Endodermal cell (in vitro differentiated cells): Measurements from ENCODE around the gene DOCK4. TPM values are rescaled to one million over a fixed set of nuclear protein-coding genes. Genes with fewer than 3 reads are reported as not detected.

Experiments used
- DNase-seq: peaks from one replicate; pipeline ENCODE4 v3.0.0-alpha.2; 2017
- H3K27ac ChIP-seq: 2 replicates; pipeline ENCODE4 v1.5.1; 2013; ENCODE audit warnings: mild to moderate bottlenecking, low read depth, low read length, moderate library complexity
- H3K27me3 ChIP-seq: 2 replicates; pipeline ENCODE4 v1.6.1; 2013; ENCODE audit warnings: mild to moderate bottlenecking, low read length, moderate library complexity; ENCODE audit not compliant: insufficient read depth, control insufficient read depth, poor library complexity, severe bottlenecking
- H3K36me3 ChIP-seq: 2 replicates; pipeline ENCODE4 v1.7.0; 2013; ENCODE audit warnings: mild to moderate bottlenecking, low read length, moderate library complexity; ENCODE audit not compliant: control insufficient read depth, insufficient read depth
- H3K4me1 ChIP-seq: one replicate; pipeline ENCODE4 v1.7.0; 2013; ENCODE audit warnings: low read length; ENCODE audit not compliant: control insufficient read depth, insufficient read depth
- H3K4me3 ChIP-seq: 2 replicates; pipeline ENCODE4 v1.5.1; 2013; ENCODE audit warnings: mild to moderate bottlenecking, low read length, moderate library complexity
- H3K9ac ChIP-seq: 2 replicates; pipeline ENCODE4 v1.6.1; 2013; ENCODE audit warnings: mild to moderate bottlenecking, low read length, moderate library complexity; ENCODE audit not compliant: poor library complexity, severe bottlenecking; ENCODE audit errors: extremely low read depth
- H3K9me3 ChIP-seq: 2 replicates; pipeline ENCODE4 v1.6.1; 2013; ENCODE audit warnings: mild to moderate bottlenecking, low read length, moderate library complexity; ENCODE audit not compliant: control insufficient read depth
- H3K27ac Mint-ChIP-seq: 2 replicates; pipeline ENCODE4 v1.8.0; 2020; ENCODE audit warnings: mixed read lengths
- H3K27me3 Mint-ChIP-seq: 2 replicates; pipeline ENCODE4 v1.8.0; 2021; ENCODE audit warnings: mild to moderate bottlenecking, mixed read lengths; ENCODE audit not compliant: insufficient read depth
- H3K36me3 Mint-ChIP-seq: 2 replicates; pipeline ENCODE4 v1.8.0; 2020; ENCODE audit warnings: low read depth, mixed read lengths
- H3K4me1 Mint-ChIP-seq: 2 replicates; pipeline ENCODE4 v1.8.0; 2020; ENCODE audit warnings: mixed read lengths
- H3K4me3 Mint-ChIP-seq: 2 replicates; pipeline ENCODE4 v1.8.0; 2020; ENCODE audit warnings: mild to moderate bottlenecking, moderate library complexity, mixed read lengths
- H3K9me3 Mint-ChIP-seq: 2 replicates; pipeline ENCODE4 v1.8.0; 2020; ENCODE audit warnings: mild to moderate bottlenecking, mixed read lengths
- WGBS, 2 experiments: methylation state at CpG; one replicate each; pipeline versions ENCODE4 v1.1.5 to v1.1.7; 2013; ENCODE audit warnings: missing lambda C conversion rate in 2 of 2, mixed read lengths in 1 of 2; ENCODE audit not compliant: insufficient coverage in 1 of 2, insufficient read length in 1 of 2; 5-methylcytosine and 5-hydroxymethylcytosine counted together
- total RNA-seq, 2 donors: library from RNA; stranded (reverse); fragmentation: NEBNext Ultra II Directional in 1 of 2; extraction: Animal tissue kit (Norgen Biotek cat#: 25700) in 1 of 2; gene quantifications; 2 replicates in 1 of 2; 3 replicates in 1 of 2; pipeline ENCODE4 v1.2.1, GENCODE V29; 2021
- TF ChIP-seq, protein P1 (sequence below): fragments of 200-600 bp; sonication (generic); conservative IDR thresholded peaks from 2 replicates; pipeline ENCODE4 v1.5.0; 2021; ENCODE audit warnings: antibody characterized with exemption, mild to moderate bottlenecking

The DOCK4 gene
- total RNA-seq, 2 donors from 2014 or later = 11.2 to 15.3 TPM

DNA sequence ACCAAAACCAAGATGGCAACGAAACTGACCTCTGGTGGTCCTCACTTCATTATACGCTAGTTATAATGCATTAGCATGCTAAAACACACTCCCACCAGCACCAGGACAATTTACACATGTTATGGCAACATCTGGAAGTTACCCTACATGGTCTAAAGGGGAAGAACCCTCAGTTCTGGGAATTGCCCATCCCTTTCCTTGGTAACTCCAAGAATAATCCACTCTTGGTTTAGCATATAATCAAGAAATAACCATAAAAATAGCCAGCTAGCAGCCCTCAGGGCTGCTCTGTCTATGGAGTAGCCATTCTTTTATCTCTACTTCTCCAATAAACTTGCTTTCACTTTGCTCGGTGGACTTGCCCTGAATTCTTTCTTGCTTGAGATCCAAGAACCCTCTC, 191.1 kb downstream of the DOCK4 start:
- Histone ChIP-seq H3K4me3 (no peak overlapping the region), H3K27ac (no peak overlapping the region), H3K27me3 (no peaks in the 10 kb centered on the region), H3K4me1 (peaks cover 5% of the 10 kb centered on the region), H3K9me3 (no peaks in the 10 kb centered on the region), H3K36me3 (no peaks in the 10 kb centered on the region), H3K9ac (no peak overlapping the region)
- Mint-ChIP-seq H3K36me3 (no peaks in the 10 kb centered on the region), H3K27ac (no peak overlapping the region), H3K4me1 (peaks cover 21% of the 10 kb centered on the region), H3K9me3 (no peaks in the 10 kb centered on the region), H3K27me3 (no peaks in the 10 kb centered on the region), H3K4me3 (no peak overlapping the region)
- TF ChIP-seq, protein P1, sequence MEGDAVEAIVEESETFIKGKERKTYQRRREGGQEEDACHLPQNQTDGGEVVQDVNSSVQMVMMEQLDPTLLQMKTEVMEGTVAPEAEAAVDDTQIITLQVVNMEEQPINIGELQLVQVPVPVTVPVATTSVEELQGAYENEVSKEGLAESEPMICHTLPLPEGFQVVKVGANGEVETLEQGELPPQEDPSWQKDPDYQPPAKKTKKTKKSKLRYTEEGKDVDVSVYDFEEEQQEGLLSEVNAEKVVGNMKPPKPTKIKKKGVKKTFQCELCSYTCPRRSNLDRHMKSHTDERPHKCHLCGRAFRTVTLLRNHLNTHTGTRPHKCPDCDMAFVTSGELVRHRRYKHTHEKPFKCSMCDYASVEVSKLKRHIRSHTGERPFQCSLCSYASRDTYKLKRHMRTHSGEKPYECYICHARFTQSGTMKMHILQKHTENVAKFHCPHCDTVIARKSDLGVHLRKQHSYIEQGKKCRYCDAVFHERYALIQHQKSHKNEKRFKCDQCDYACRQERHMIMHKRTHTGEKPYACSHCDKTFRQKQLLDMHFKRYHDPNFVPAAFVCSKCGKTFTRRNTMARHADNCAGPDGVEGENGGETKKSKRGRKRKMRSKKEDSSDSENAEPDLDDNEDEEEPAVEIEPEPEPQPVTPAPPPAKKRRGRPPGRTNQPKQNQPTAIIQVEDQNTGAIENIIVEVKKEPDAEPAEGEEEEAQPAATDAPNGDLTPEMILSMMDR = no peak
- DNase-seq = no peak
- WGBS, 2 experiments = 97% methylated on average over 3 of the region's 3 CpGs; no CpG with 5 or more reads in 1 of the 2 experiments

DNA sequence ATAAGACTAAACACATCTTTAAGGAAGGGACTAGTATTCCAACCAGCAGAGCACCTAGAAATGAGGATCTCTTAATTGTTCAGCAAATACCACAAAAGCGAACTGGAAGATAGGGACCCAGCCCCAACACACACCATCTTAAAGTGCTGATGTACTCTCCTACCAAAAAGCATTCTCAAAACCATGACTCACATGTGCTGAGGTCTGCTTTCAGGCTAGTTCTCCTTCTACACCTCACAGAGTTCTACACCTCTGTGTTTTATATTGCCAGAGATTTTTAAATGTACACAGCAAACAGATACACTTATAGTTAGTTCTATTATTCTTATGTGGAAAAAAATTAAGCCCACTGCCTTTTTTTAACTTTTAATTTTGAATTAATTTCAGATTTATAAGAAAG, 191.9 kb downstream of the DOCK4 start:
- H3K27ac Mint-ChIP-seq = no peak overlapping the region
- TF ChIP-seq, protein P1 = no peak
- H3K9me3 Mint-ChIP-seq = no peaks in the 10 kb centered on the region
- no peaks in the 10 kb centered on the region for H3K9me3 ChIP-seq
- no peak overlapping the region for H3K27ac ChIP-seq
- H3K4me3 ChIP-seq = no peak overlapping the region
- DNase-seq = no peak
- no peaks in the 10 kb centered on the region for H3K27me3 Mint-ChIP-seq
- no peaks in the 10 kb centered on the region for H3K27me3 ChIP-seq
- no peaks in the 10 kb centered on the region for H3K36me3 Mint-ChIP-seq
- H3K36me3 ChIP-seq = no peaks in the 10 kb centered on the region
- 93% methylated on average over 1 of the region's 1 CpG; no CpG with 5 or more reads in 1 of the 2 experiments for WGBS, 2 experiments
- H3K4me3 Mint-ChIP-seq = no peak overlapping the region
- no peak overlapping the region for H3K9ac ChIP-seq
- H3K4me1 Mint-ChIP-seq = peaks cover 14% of the 10 kb centered on the region
- peaks cover 5% of the 10 kb centered on the region for H3K4me1 ChIP-seq

DNA sequence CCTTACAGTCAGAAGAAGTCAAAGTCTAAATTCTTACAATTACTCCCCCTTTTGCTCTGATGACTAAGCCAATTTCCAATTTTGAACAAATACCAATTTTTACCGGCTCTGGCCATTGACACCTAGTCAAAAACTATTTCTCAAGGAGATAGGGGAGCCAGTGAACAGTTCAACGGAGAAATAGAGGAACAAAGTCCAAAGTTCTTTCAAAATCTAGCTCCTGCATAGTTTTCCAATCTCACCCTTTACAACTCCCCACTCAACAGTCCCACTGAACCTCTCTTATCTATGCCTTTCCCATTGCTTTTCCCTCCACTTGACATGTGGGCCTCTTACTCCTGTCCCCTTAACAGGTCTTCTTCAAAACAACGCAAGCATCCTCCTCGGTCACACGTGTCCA, 192.9 kb downstream of the DOCK4 start:
- no peaks in the 10 kb centered on the region for H3K36me3 ChIP-seq
- TF ChIP-seq, protein P1 = no peak
- H3K4me3 ChIP-seq = no peak overlapping the region
- H3K9me3 Mint-ChIP-seq = no peaks in the 10 kb centered on the region
- peaks cover 14% of the 10 kb centered on the region for H3K4me1 Mint-ChIP-seq
- no peaks in the 10 kb centered on the region for H3K27me3 ChIP-seq
- no peak overlapping the region for H3K9ac ChIP-seq
- H3K27me3 Mint-ChIP-seq = no peaks in the 10 kb centered on the region
- H3K4me1 ChIP-seq = peaks cover 5% of the 10 kb centered on the region
- H3K4me3 Mint-ChIP-seq = no peak overlapping the region
- H3K27ac ChIP-seq = no peak overlapping the region
- WGBS, 2 experiments = 96 to 100% methylated on average over 5 of the region's 5 CpGs
- H3K9me3 ChIP-seq = no peaks in the 10 kb centered on the region
- H3K27ac Mint-ChIP-seq = no peak overlapping the region
- DNase-seq = no peak
- H3K36me3 Mint-ChIP-seq = no peaks in the 10 kb centered on the region
